Measurements from ENCODE around the gene GALNT10.

GRCh38 chr5:154174091-154174490 is 16.4 kb upstream of the GALNT10 start:
- TF ChIP-seq CTCF (IDR thresholded peaks at IDR 0.05; ENCODE audit: borderline replicate concordance, extremely low read depth, low read length, poor library complexity, severe bottlenecking) (no peak), EZH2 (IDR thresholded peaks at IDR 0.05; ENCODE audit: borderline replicate concordance, low read depth, low read length, severe bottlenecking) (no peak)
